GM21423 (cell line): ENCODE data around the gene ABHD12B.
A peak's percentile ranks its signal among the peaks of the same experiment; 100 is the strongest.

Experiments
- ATAC-seq: cut with Tn5 transposase; IDR thresholded peaks from one replicate; pipeline ENCODE4 v1.9.1; 2021; ENCODE audit warnings: mild to moderate bottlenecking, moderate library complexity; ENCODE audit not compliant: unreplicated experiment

The ABHD12B gene

GRCh38 chr14:50837850-50838470 lies 33.9 kb upstream of the ABHD12B start:
- no peak for ATAC-seq

GRCh38 chr14:50839048-50839447 lies 32.8 kb upstream of the ABHD12B start:
- ATAC-seq, result no peak

DNA sequence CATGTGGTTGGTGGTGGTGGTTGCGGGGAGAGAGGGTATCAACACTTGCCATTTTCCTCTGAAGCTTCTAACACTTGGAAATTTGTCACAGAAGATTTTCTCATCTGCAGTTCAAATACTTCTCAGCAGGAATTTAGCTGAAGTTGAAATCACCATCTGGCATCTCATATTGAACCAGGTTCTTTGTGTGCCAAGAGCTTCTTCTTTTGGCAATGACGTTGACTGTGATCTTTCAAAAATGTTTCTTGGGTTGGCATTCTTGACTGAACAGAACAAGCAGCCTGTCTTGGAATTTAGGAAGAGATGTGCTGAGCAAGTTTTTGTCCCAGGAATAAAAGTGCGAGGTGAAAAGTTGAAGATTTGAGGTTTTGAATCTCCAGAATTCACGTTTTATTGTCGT lies 32.2 kb upstream of the ABHD12B start:
- ATAC-seq, result no peak

GRCh38 chr14:50844391-50844790 lies 27.5 kb upstream of the ABHD12B start:
- ATAC-seq, result no peak

- ATAC-seq, result no peak
Measured at GRCh38 chr14:50845166-50845565, 26.7 kb upstream of the ABHD12B start.

DNA sequence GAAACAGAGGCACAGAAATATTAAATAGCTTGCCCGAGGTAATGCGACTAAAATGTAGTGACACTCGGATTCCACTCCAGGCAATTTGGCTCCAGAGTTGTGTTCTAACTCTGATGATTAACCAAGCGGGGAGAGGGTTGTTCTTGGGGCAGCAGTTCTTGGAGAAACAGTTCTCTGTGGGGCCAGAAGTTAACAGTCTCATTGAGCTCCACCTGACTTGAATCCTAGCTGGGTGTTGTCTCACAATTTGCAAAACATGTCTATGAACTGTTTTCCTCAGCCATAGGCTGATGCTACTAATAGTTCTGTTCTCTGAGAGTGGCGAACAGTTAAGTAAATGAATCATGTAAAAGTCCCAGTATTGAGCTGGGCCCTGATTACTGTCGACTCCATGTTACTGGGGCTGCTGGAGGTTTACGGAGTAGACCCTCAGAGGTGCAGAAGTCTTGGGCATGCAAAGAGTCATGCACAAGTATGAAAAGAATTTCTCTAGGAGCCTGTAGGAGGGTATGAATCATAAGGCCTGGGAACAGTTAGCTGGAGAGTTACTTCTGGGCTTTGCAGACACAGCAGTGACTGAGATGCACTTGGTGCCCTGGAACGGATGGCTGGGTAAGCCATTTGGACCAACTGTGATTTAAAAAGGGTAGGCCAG lies 25.5 kb upstream of the ABHD12B start:
- ATAC-seq, result no peak

DNA sequence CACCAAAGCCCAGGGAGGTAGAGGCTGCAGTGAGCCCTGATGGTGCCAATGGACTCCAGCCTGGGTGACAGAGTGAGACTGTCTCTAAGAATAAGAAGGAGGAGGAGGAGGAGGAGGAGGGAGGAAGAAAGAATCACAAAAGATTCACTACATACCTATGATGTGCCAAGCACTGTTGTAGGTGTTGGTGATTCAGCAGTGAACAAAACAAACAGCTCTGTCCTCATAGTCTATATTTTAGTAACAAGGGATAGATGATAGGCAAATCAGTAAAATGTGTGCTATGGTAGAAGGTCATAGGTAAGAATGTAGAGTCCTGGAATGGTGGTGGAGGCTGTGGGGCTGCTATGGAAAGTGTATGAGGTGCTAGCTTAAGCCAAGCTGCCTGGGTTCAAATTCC lies 18.0 kb upstream of the ABHD12B start:
- ATAC-seq, result no peak

DNA sequence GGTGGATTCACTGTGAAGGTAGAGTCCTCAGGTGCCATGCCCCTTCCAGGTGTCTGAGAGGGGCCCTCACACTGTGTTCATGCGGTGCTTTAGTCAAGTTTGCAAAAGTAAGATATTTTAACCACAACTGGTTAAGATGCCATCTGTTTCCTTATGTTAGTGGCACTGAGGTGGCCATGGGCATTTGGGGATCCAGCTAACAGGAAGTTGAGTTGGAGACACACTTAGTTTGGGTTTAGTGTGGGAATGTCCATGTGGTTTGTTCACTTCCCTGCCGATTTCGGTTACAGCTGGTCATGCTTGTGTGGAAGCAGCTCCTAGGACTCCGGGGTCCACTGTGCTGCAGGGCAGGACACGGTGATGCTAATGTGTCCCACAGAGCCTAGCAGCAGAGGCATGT lies 17.3 kb upstream of the ABHD12B start:
- ATAC-seq, result no peak

GRCh38 chr14:50855558-50855957 lies 16.3 kb upstream of the ABHD12B start:
- ATAC-seq, result no peak

DNA sequence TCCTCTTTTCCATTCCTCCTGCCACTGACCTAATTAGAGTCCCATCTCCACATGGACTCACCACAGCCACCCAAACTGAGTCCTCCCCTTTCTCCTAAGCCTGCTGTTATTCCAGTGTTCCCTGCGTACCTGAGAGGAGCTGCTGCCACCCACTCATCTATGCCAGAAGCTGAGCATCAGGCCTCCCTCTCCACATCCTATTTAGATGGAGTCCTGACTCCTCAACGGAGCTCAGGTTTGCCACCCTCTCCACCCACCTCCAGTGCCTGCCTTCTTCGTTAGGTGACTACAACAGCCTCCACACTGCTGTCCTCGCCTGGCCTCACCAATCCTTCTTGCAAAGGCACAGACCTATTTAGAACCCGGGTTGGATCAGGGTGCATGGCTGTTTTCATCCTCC lies 15.2 kb upstream of the ABHD12B start:
- ATAC-seq, result no peak

DNA sequence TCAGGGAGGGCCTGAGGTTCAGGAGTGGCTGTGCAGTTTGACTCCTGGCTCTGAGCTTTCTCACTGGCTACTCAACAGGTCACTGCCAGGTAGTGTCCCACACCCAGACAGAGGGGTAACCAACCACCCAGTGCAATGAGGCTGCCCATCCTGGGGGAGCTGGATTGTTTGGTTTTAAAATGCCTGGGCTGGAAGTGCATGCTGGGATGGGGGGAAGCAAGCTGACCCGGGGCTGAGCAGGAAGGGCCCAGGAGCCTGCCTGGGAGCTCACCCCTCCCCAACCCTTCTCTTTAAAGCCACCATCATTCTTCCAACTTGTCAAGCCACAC lies 12.6 kb upstream of the ABHD12B start:
- ATAC-seq, result no peak

GRCh38 chr14:50860478-50861086 lies 11.3 kb upstream of the ABHD12B start:
- ATAC-seq, result no peak

DNA sequence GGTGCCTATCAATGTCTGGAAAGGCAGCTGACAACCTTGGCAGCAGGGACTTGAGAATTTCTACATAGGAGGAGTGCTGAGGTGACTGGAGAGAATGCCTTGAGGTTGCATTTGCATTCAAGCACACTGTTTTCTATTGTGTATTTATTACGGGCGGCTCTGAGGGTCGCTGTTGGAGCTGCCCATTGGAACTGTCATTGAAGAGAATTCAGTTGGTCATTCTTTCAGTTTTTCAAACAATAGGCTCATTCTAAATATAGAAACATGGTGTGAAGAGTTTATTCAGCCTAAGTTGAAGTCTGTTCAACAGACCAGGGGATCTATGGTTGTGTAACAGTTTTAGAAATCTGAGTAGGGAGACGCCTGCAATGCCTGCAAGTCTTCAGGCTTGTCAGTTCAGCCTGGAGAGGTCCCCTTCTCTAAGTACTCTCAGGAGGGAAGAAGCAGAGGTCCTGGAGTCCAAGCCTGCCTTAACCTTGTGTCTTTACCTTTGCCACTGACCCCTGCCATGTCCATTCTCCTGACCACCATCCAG lies 9.8 kb upstream of the ABHD12B start:
- ATAC-seq, result no peak

DNA sequence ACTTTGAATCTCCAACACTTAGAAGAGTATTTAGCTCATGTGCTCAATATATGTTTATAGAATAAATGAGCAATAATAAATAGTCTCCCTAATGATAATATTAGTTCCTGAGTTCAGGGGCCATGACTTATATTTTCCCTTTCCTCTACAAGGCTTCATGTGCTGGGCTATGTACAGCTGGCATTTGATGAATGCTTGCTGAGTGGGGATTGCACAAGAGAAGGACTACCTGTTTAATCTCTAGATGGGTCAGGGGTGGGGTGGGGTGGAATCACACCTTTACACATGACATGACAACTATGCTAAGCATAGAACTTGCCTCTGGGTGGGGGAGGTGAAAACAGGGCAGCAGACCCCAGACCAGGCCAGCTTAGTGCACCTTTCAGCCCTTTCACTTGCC lies 7.6 kb upstream of the ABHD12B start:
- ATAC-seq, result no peak

DNA sequence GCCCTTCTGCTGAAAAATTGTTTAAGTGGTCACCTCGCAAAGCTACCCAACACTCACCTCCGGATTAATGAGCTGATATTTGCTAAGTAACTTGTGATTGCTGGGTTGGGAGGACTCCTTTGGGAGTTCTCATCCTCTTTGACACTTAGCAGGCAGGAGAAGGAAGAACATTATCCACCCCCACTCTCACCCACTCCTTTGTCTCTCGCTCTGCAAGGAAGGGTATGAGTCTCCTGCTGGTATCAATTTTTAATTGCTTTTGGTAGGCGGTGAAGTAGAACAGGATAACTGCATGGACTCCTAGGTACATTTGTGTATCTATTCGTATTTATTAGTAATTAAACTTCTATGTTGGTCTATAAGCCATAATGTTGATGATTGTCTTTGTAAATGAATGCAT lies 6.9 kb upstream of the ABHD12B start:
- no peak for ATAC-seq

GRCh38 chr14:50865391-50866076 lies 6.3 kb upstream of the ABHD12B start:
- no peak for ATAC-seq

GRCh38 chr14:50871228-50871627 lies 625 bp upstream of the ABHD12B start:
- no peak for ATAC-seq

DNA sequence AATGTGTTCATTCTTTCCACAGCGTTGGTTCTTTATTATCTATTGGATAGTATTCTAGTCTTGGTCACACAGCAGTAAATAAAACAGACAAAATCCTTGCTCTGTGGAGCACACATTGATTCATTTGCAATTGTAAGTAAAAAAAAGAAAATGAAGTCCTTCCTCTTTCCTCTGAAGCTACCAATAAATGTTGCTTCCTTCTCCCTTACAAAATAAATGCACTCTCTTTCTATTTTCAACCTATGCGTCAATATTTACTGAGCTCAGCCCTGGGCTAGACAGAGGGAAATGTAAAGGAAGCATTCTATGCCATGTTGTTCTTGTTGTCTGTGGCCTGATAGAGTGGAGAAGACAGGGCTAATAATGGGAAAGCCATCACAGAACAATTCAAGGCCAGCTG lies 2.9 kb downstream of the ABHD12B start:
- no peak for ATAC-seq

DNA sequence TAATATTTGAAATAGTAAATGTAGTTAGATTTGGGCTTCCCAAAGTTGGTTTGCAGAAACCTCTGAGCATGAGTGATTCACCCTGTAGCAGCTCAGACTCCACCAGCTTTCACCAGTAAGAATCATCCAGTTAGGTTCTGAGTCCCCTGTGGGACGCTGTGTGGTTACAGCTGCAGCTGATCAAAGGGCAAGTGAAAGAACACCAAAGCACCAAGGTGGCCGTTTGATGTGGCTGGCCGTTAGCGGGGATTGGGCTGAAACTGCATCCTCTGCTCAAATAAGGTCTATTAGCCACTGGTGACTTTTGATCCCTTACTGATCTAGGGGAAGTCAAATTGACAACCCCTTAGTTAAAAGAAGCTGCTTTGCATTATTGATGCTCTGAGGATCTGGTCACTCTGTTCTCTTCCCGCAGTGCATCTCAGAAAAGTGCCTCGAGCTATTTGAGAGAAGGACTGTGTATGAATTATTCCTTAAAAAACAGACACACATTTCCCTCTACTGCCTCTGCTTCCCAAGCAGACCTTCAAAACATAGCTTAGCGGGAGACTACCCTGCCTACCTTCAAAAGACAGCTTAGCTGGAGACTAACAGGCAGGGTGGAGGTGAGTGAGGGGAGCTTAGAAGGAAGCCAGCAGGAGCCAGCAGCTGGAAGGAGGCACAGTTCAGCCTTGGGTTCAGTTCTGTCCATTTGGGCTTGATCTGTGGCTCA lies 3.7 kb downstream of the ABHD12B start:
- peak; percentile 96 for ATAC-seq

GRCh38 chr14:50882932-50883826 lies 11.3 kb downstream of the ABHD12B start:
- ATAC-seq, result no peak
